Spleen (tissue), 11 donors: ENCODE measurements around the gene MAPK1. TPM values are rescaled to one million over a fixed set of nuclear protein-coding genes. Genes with fewer than 3 reads are reported as not detected.
"Not testable (repeated sequence)": the region's sequence is repeated elsewhere in the genome, so short reads cannot be mapped to it uniquely, and the experiment has no call there.

Experiments used
- DNase-seq: peaks from one replicate; pipeline ENCODE4 v3.0.0-alpha.2; 2020
- H3K27ac ChIP-seq, 8 donors: fragments of 200-600 bp; sonication (generic) in 7 of 8; 1 replicate in 4 of 8; 2 replicates in 4 of 8; pipeline versions ENCODE4 v1.5.0 to v1.8.0; 2016 to 2021; ENCODE audit warnings: inconsistent platforms in 4 of 8, mild to moderate bottlenecking in 4 of 8, moderate library complexity in 1 of 8
- H3K27me3 ChIP-seq, 7 donors: fragments of 200-600 bp; sonication (generic) in 6 of 7; replicated peaks in 1 of 7; 1 replicate in 4 of 7; 2 replicates in 3 of 7; pipeline versions ENCODE4 v1.5.0 to v1.8.0; 2016 to 2021; ENCODE audit warnings: inconsistent platforms in 3 of 7, mild to moderate bottlenecking in 1 of 7
- H3K36me3 ChIP-seq, 6 donors: fragments of 200-600 bp; sonication (generic) in 5 of 6; 1 replicate in 4 of 6; 2 replicates in 2 of 6; pipeline versions ENCODE4 v1.5.0 to v1.8.0; 2016 to 2021; ENCODE audit warnings: inconsistent platforms in 2 of 6
- H3K4me1 ChIP-seq, 6 donors: fragments of 200-600 bp; sonication (generic) in 5 of 6; 1 replicate in 3 of 6; 2 replicates in 3 of 6; pipeline versions ENCODE4 v1.5.0 to v1.8.0; 2016 to 2021; ENCODE audit warnings: inconsistent platforms in 3 of 6
- H3K4me3 ChIP-seq, 8 donors: fragments of 200-600 bp; sonication (generic) in 7 of 8; 1 replicate in 4 of 8; 2 replicates in 4 of 8; pipeline versions ENCODE4 v1.5.0 to v1.8.0; 2016 to 2021; ENCODE audit warnings: inconsistent platforms in 4 of 8, mild to moderate bottlenecking in 4 of 8, moderate library complexity in 2 of 8
- H3K9me3 ChIP-seq, 8 donors: fragments of 200-600 bp; sonication (generic) in 7 of 8; 1 replicate in 4 of 8; 2 replicates in 4 of 8; pipeline versions ENCODE4 v1.5.0 to v1.8.0; 2016 to 2021; ENCODE audit warnings: inconsistent platforms in 4 of 8
- POLR2A ChIP-seq, 3 donors: fragments of 450-650 bp; IDR thresholded peaks; one replicate each; pipeline ENCODE4 v1.5.1; 2017; ENCODE audit warnings: antibody characterized with exemption in 3 of 3, mild to moderate bottlenecking in 1 of 3
- POLR2AphosphoS5 ChIP-seq, 3 donors: sonication (generic); formaldehyde crosslinking; IDR thresholded peaks; one replicate each; pipeline ENCODE4 v1.5.1; 2017; ENCODE audit warnings: antibody characterized with exemption in 3 of 3
- WGBS, 5 donors: extraction: QIAGEN DNeasy Blood & Tissue Kit in 3 of 5; methylation state at CpG; one replicate each; pipeline versions ENCODE4 v1.1.5 to v1.1.7; 2013 to 2018; 5-methylcytosine and 5-hydroxymethylcytosine counted together
- intact Hi-C: fragments of 100-400 bp; cut with DNase I; formaldehyde crosslinking; loops from one replicate; pipeline ENCODE4 v1.15.0; 2023; ENCODE audit warnings: low total_unique reads
- polyA plus RNA-seq, 3 donors: library from polyadenylated mRNA; stranded (reverse); fragments of 200-250 nt; gene quantifications; one replicate each; pipeline ENCODE4 v1.2.1, GENCODE V29; 2013
- total RNA-seq, 7 donors: library from RNA; depleted of rRNA in 3 of 7; stranded (reverse); fragments of >200 nt in 3 of 7; fragmentation: NEBNext Ultra II Directional in 4 of 7; extraction: Animal tissue kit (Norgen Biotek cat#: 25700) in 4 of 7; gene quantifications; one replicate each; pipeline versions ENCODE4 v1.1.0 to v1.2.1, GENCODE V29; 2016 to 2021
- TF ChIP-seq, protein P1 (sequence below), 11 experiments: fragments of 200-600 bp in 7 of 11; fragments of 450-650 bp in 4 of 11; sonication (generic) in 4 of 11; IDR thresholded peaks in 8 of 11; conservative IDR thresholded peaks in 3 of 11; 1 replicate in 7 of 11; 2 replicates in 4 of 11; pipeline versions ENCODE4 v1.4.0 to v1.8.0; 2016 to 2021; ENCODE audit warnings: antibody characterized with exemption in 11 of 11, inconsistent platforms in 4 of 11, mild to moderate bottlenecking in 1 of 11
- donor health status: healthy with polysubstance abuse.
- donor health status: DM: no; HTN: no; CAD: no; lungs with moderate emphysema.
- donor health status: DM: no; HTN: no; CAD: no.
- donor health status: Bipolar disorder and iron deficiency.
- donor health status: healthy.
- donor health status: DM: no; HTN: no; CAD: no.
- donor health status: DM: yes; HTN: yes; CAD: no.

Gene MAPK1
- total and polyA plus RNA-seq, 10 donors: 11.6 to 165 (median 106) TPM

DNA sequence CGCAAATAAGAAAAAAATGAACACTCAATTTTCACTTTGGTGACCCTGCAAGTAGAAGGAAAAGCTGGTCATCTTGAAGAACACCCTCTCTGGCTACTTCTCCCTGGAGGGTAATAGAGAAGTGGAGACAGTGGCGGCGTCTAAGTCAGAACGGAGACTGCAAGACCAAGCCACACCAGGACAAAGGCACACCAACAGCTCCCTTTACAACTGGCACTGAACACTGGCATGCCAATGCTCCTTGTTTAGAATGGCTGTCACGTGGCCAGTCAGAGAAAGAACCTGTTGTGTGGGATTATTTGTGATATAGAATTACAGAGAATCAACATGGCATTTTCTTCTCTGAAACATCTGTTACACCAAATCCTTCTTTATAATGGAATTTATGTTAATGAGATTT is 70.6 kb downstream of the MAPK1 start:
- H3K27ac ChIP-seq: peak overlapping the region in 2 of 8 donors; percentile 68 to 75
- H3K4me3 ChIP-seq: no peak overlapping the region
- 84 to 98% (median 91%) methylated on average over 5 of the region's 5 CpGs for WGBS, 5 donors
- intact Hi-C loops: no loop called here
- H3K4me1 ChIP-seq: peaks cover 0 to 11% (median 1%) of the 10 kb centered on the region in 6 donors
- no peaks in the 10 kb centered on the region for H3K9me3 ChIP-seq
- H3K36me3 ChIP-seq: peaks cover 0 to 100% (median 55%) of the 10 kb centered on the region in 6 donors
- H3K27me3 ChIP-seq: no peaks in the 10 kb centered on the region
- no peak for DNase-seq
- TF ChIP-seq, protein P1, sequence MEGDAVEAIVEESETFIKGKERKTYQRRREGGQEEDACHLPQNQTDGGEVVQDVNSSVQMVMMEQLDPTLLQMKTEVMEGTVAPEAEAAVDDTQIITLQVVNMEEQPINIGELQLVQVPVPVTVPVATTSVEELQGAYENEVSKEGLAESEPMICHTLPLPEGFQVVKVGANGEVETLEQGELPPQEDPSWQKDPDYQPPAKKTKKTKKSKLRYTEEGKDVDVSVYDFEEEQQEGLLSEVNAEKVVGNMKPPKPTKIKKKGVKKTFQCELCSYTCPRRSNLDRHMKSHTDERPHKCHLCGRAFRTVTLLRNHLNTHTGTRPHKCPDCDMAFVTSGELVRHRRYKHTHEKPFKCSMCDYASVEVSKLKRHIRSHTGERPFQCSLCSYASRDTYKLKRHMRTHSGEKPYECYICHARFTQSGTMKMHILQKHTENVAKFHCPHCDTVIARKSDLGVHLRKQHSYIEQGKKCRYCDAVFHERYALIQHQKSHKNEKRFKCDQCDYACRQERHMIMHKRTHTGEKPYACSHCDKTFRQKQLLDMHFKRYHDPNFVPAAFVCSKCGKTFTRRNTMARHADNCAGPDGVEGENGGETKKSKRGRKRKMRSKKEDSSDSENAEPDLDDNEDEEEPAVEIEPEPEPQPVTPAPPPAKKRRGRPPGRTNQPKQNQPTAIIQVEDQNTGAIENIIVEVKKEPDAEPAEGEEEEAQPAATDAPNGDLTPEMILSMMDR (IDR thresholded peaks at IDR 0.05 in 8 of 11, conservative IDR thresholded peaks at IDR 0.05 in 3 of 11): no peak
- TF ChIP-seq POLR2AphosphoS5 (IDR thresholded peaks at IDR 0.05) (no peak), POLR2A (IDR thresholded peaks at IDR 0.05) (no peak)

DNA sequence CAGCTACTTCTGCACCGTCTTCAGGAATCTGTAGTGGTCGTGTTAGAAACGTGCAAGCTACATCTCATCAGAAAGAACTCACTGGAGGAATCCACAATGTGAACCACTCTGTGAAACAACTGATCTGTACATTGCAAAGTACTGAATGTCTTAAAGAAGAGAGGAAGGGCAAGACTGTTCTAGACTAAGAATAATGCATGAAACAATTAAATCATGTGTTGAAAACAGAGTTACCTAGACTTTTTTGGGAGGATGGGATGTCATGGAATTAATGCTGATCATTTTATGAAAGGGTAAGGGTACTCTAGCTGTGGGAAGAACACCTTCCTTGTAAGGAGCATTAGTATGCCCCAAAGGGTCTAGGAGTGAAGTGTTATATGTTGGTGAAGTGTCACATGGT is 71.2 kb downstream of the MAPK1 start:
- WGBS, 5 donors: 76 to 97% (median 93%) methylated on average over 3 of the region's 3 CpGs
- peaks cover 0 to 100% (median 53%) of the 10 kb centered on the region in 6 donors for H3K36me3 ChIP-seq
- TF ChIP-seq POLR2AphosphoS5 (IDR thresholded peaks at IDR 0.05) (no peak), POLR2A (IDR thresholded peaks at IDR 0.05) (no peak)
- TF ChIP-seq, protein P1 (IDR thresholded peaks at IDR 0.05 in 8 of 11, conservative IDR thresholded peaks at IDR 0.05 in 3 of 11): no peak
- intact Hi-C loops: no loop called here
- H3K27me3 ChIP-seq: no peaks in the 10 kb centered on the region
- peaks cover 0 to 17% (median 1%) of the 10 kb centered on the region in 6 donors for H3K4me1 ChIP-seq
- no peak for DNase-seq
- H3K9me3 ChIP-seq: no peaks in the 10 kb centered on the region
- H3K27ac ChIP-seq: no peak overlapping the region
- H3K4me3 ChIP-seq: no peak overlapping the region

DNA sequence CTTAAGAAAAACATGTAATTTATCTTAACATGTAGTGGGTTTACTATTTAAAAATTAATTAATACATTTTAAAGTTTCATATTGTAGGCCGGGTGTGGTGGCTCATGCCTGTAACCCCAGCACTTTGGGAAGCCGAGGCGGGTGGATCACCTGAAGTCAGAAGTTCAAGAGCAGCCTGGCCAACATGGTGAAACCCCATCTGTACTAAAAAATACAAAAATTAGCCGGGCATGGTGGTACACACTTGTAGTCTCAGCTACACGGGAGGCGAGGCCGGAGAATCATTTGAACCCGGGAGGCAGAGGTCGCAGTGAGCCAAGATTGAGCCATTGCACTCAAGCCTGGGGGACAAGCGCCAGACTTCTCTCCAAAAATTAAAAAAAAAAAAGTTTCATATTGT is 73.7 kb downstream of the MAPK1 start:
- 95 to 98% (median 97%) methylated on average over 10 of the region's 10 CpGs for WGBS, 5 donors
- H3K9me3 ChIP-seq, intact Hi-C loops, DNase-seq, H3K4me3 ChIP-seq, H3K27ac ChIP-seq, H3K27me3 ChIP-seq: not testable (repeated sequence)
- Histone ChIP-seq H3K36me3 (peaks cover 0 to 100% (median 51%) of the 10 kb centered on the region in 6 donors), H3K4me1 (peaks cover 0 to 28% (median 1%) of the 10 kb centered on the region in 6 donors)

DNA sequence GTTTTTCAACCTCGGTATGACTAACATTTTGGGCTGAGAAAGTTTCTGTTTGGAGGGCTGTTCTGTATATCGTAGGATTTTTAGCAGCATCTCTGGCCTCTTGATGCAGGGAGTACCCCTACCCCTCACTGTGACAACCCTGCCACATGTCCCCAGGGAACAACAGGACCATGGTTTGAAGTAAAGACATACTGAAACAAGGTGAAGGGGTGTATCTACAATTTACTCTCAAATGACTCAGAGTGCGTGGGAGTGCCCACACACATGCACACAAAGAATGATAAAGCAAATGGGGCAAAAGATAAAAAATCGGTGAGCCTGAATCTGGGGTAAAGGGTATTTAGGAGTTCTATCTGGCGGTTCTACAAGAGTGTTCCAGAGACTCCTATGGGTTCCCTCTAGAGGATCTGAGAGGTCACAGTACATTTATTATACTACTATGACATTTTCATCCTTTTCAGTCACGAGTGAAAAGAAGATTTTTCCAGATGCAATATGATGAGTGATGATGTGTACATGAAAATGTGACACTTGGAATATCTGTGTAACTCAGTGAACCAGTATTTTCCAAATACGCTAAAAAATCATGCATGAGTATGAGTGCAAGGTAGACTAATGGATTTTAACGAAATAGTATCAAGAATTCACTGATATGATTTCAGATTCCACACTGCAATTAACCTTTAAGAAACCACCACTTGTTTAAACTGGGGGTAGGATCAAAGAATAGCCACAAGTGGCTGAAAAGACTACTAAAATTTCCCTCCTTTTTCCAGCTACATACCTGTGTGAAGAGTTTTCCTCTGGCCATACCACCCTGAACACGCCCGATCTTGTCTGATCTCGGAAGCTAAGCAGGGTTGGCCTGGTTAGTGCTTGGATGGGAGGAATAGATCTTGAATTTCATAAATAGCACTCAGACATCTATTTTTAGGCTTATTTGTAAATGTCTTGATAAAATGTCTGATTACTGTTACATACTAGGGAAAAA is 75.5 kb downstream of the MAPK1 start:
- intact Hi-C loops: no loop called here
- DNase-seq: no peak
- Histone ChIP-seq H3K27me3 (no peaks in the 10 kb centered on the region), H3K4me3 (no peak overlapping the region), H3K36me3 (peaks cover 0 to 100% (median 56%) of the 10 kb centered on the region in 6 donors), H3K4me1 (peaks cover 0 to 18% (median 0%) of the 10 kb centered on the region in 6 donors), H3K27ac (peak overlapping the region in 1 of 8 donors; percentile 27), H3K9me3 (no peaks in the 10 kb centered on the region)
- WGBS, 5 donors: 80 to 89% (median 86%) methylated on average over 11 of the region's 11 CpGs
- no peak for TF ChIP-seq POLR2A (IDR thresholded peaks at IDR 0.05)

DNA sequence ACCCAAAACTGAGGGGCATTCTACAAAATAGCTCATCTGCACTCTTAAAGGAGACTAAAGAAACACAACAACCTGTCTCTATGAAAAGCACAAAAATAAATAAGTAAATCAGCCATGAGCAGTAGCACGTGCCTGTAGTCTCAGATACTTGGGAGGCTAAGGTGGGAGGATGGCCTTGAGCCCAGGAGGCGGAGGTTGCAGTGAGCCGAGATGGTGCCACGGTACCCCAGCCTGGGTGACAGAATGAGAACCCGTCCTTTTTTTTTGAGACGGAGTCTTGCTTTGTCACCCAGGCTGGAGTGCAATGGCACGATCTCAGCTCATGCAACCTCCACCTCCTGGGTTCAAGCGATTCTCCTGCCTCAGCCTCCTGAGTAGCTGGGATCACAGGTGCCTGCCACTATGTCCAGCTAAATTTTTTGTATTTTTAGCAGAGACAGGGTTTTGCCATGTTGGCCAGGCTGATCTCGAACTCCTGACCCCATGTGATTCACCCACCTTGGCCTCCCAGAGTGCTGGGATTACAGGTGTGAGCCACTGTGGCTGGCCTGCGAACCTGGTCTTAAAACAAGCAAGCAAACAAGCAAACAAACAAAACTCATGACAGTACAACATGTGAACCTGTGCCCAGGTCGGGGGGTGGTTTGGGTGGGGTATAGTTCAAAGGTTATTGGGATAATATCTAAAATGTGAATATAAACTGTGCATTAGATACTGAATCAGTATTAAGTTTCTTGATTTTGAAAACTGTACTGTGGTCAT is 76.4 kb downstream of the MAPK1 start:
- H3K4me3 ChIP-seq, intact Hi-C loops, H3K27me3 ChIP-seq, H3K9me3 ChIP-seq, DNase-seq: not testable (repeated sequence)
- WGBS, 5 donors: 92 to 98% (median 95%) methylated on average over 11 of the region's 11 CpGs
- H3K36me3 ChIP-seq: peaks cover 0 to 99% (median 53%) of the 10 kb centered on the region in 6 donors
- H3K27ac ChIP-seq: peak overlapping the region in 1 of 8 donors; percentile 27
- peaks cover 0 to 20% (median 0%) of the 10 kb centered on the region in 6 donors for H3K4me1 ChIP-seq
